Fibroblast of lung (primary cell): Measurements from ENCODE around the gene CCDC82. TPM values are rescaled to one million over a fixed set of nuclear protein-coding genes. Genes with fewer than 3 reads are reported as not detected.

Source experiments
- DNase-seq, 2 donors: peaks; one replicate each; pipeline versions ENCODE4 v3.0.0 to v3.0.0-alpha.2; 2010; ENCODE audit warnings: low read depth in 2 of 2
- H2AFZ ChIP-seq: 2 replicates; pipeline ENCODE4 v1.5.1; 2012; ENCODE audit warnings: low read length, control low read depth, inconsistent platforms
- H3K27ac ChIP-seq: 2 replicates; pipeline ENCODE4 v1.5.1; 2011; ENCODE audit warnings: low read length, control low read depth; ENCODE audit not compliant: insufficient read depth
- H3K27me3 ChIP-seq: 2 replicates; pipeline ENCODE4 v1.5.1; 2011; ENCODE audit warnings: mild to moderate bottlenecking, low read length; ENCODE audit not compliant: control insufficient read depth, insufficient read depth
- H3K36me3 ChIP-seq: 2 replicates; pipeline ENCODE4 v1.5.1; 2011; ENCODE audit warnings: low read length; ENCODE audit not compliant: control insufficient read depth, insufficient read depth
- H3K4me1 ChIP-seq: 2 replicates; pipeline ENCODE4 v1.5.1; 2011; ENCODE audit warnings: low read length; ENCODE audit not compliant: control insufficient read depth, insufficient read depth; ENCODE audit errors: extremely low read depth
- H3K4me2 ChIP-seq: 2 replicates; pipeline ENCODE4 v1.5.1; 2011; ENCODE audit warnings: low read length, control low read depth; ENCODE audit not compliant: insufficient read depth; ENCODE audit errors: extremely low read depth
- H3K4me3 ChIP-seq, 4 experiments: fragments of 200-600 bp in 1 of 4; sonication (generic) in 1 of 4; replicated peaks in 1 of 4; 2 replicates each; pipeline ENCODE4 v1.5.1; 2011 to 2016; ENCODE audit warnings: low read length in 4 of 4, low read depth in 3 of 4, mild to moderate bottlenecking in 3 of 4, control low read depth in 2 of 4, inconsistent platforms in 1 of 4, mixed read lengths in 1 of 4; ENCODE audit not compliant: insufficient read depth in 1 of 4; ENCODE audit errors: control extremely low read depth in 1 of 4
- H3K79me2 ChIP-seq: 2 replicates; pipeline ENCODE4 v1.5.1; 2012; ENCODE audit warnings: mild to moderate bottlenecking, low read length, inconsistent platforms; ENCODE audit not compliant: control insufficient read depth, insufficient read depth
- H3K9ac ChIP-seq: 2 replicates; pipeline ENCODE4 v1.5.1; 2011; ENCODE audit warnings: mild to moderate bottlenecking, low read length, control low read depth; ENCODE audit not compliant: insufficient read depth
- H3K9me3 ChIP-seq: 2 replicates; pipeline ENCODE4 v1.5.1; 2012; ENCODE audit warnings: low read depth, low read length; ENCODE audit not compliant: control insufficient read depth, insufficient read depth
- H4K20me1 ChIP-seq: 2 replicates; pipeline ENCODE4 v1.5.1; 2011; ENCODE audit warnings: low read length; ENCODE audit not compliant: control insufficient read depth, insufficient read depth; ENCODE audit errors: extremely low read depth
- EZH2 ChIP-seq: IDR thresholded peaks from 2 replicates; pipeline ENCODE4 v1.5.1; 2012; ENCODE audit warnings: low read length, control low read depth, mild to moderate bottlenecking; ENCODE audit errors: missing control alignments
- polyA plus RNA-seq, 2 donors: library from polyadenylated mRNA; depleted of rRNA in 1 of 2; stranded (reverse) in 1 of 2; unstranded in 1 of 2; fragments of >200 nt; gene quantifications; 2 replicates each; pipeline ENCODE4 v1.2.1, GENCODE V29; 2011 to 2012; ENCODE audit warnings: missing spikeins in 1 of 2
- total RNA-seq: library from RNA; depleted of rRNA; stranded (reverse); fragments of >200 nt; gene quantifications from 2 replicates; pipeline ENCODE4 v1.2.1, GENCODE V29; 2014
- TF ChIP-seq, protein P1 (sequence below), 2 donors: IDR thresholded peaks in 1 of 2; conservative IDR thresholded peaks in 1 of 2; 1 replicate in 1 of 2; 2 replicates in 1 of 2; pipeline ENCODE4 v1.5.1; 2011 to 2012; ENCODE audit warnings: low read length in 2 of 2, control low read depth in 1 of 2, inconsistent platforms in 1 of 2, low read depth in 1 of 2, mild to moderate bottlenecking in 1 of 2

The CCDC82 gene
- total and polyA plus RNA-seq, 2 donors (not counting 1 experiment from before 2014, with no cell fraction given): 14.2 to 19.5 TPM

GRCh38 chr11:96356848-96357247 is 32.9 kb downstream of the CCDC82 start:
- Histone ChIP-seq H3K36me3 (peaks cover 4% of the 10 kb centered on the region), H3K4me1 (no peaks in the 10 kb centered on the region), H3K4me2 (no peak overlapping the region), H3K4me3 (no peak overlapping the region), H2AFZ (no peak overlapping the region), H3K9ac (no peak overlapping the region), H4K20me1 (no peaks in the 10 kb centered on the region), H3K27me3 (no peaks in the 10 kb centered on the region), H3K27ac (no peak overlapping the region), H3K9me3 (no peaks in the 10 kb centered on the region), H3K79me2 (no peaks in the 10 kb centered on the region)
- DNase-seq: no peak
- TF ChIP-seq EZH2: no peak
- TF ChIP-seq, protein P1, sequence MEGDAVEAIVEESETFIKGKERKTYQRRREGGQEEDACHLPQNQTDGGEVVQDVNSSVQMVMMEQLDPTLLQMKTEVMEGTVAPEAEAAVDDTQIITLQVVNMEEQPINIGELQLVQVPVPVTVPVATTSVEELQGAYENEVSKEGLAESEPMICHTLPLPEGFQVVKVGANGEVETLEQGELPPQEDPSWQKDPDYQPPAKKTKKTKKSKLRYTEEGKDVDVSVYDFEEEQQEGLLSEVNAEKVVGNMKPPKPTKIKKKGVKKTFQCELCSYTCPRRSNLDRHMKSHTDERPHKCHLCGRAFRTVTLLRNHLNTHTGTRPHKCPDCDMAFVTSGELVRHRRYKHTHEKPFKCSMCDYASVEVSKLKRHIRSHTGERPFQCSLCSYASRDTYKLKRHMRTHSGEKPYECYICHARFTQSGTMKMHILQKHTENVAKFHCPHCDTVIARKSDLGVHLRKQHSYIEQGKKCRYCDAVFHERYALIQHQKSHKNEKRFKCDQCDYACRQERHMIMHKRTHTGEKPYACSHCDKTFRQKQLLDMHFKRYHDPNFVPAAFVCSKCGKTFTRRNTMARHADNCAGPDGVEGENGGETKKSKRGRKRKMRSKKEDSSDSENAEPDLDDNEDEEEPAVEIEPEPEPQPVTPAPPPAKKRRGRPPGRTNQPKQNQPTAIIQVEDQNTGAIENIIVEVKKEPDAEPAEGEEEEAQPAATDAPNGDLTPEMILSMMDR (conservative IDR thresholded peaks at IDR 0.05 in 1 of 2, IDR thresholded peaks at IDR 0.05 in 1 of 2; ENCODE audit: low read depth in 1 of 2, low read length in 2 of 2): no peak

DNA sequence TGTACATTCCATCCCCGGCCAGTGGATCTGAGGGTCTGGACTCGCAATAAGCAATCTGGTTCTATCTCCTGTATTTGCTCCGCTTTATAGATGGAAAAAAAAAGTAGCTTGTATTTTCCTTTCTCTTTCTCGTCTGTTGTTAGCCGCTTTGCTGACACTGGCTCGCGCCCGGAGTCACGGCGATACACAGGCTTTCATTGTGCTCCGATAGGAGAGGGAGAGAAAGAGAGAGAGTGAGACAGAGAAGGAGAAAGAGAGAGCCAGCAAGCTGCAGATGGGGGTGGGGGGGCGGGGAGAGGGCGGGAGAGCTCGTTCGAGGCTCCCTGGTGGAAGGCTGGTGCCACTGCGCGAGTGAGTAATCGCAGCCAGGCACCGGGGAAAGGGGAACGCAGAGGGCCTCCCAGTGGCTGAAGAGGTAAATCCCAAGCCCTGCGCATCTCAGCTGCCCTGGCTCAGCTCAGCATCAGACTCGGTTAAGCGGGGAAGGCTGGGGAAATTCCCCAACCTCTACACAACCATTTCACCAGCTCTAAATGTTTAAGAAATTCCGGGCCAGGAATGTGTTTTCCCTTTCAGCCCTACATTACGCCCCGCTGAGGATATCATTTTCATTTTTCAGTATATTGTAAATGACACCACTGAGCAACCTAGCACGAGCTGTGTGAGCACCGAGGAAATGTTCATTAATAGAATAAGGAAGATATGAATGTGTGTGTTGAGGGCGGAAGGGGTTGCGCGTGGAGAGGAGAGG is 46.6 kb downstream of the CCDC82 start, which contains the start of gene MAML2:
Gene MAML2, minus strand, starts transcription at position 235 of the 751 bp plus-strand sequence. CDS start 1,300 bp downstream, outside the sequence.
- DNase-seq: peak; percentile 91 to 92
- no peaks in the 10 kb centered on the region for H3K9me3 ChIP-seq
- peaks cover 5% of the 10 kb centered on the region for H3K4me1 ChIP-seq
- TF ChIP-seq, protein P1 (conservative IDR thresholded peaks at IDR 0.05 in 1 of 2, IDR thresholded peaks at IDR 0.05 in 1 of 2; ENCODE audit: low read depth in 1 of 2, low read length in 2 of 2): peak; percentile 88 to 94
- no peak for TF ChIP-seq EZH2
- peak within 1 kb of the TSS; percentile 72 for H3K9ac ChIP-seq
- H4K20me1 ChIP-seq: no peaks in the 10 kb centered on the region
- no peaks in the 10 kb centered on the region for H3K27me3 ChIP-seq
- H3K4me3 ChIP-seq: peak within 1 kb of the TSS; percentile 67 to 97 (median 90)
- H3K4me2 ChIP-seq: peak within 1 kb of the TSS; percentile 99
- peak within 1 kb of the TSS; percentile 50 for H2AFZ ChIP-seq
- peaks cover 48% of the 10 kb centered on the region for H3K79me2 ChIP-seq
- H3K27ac ChIP-seq: peak within 1 kb of the TSS; percentile 89
- H3K36me3 ChIP-seq: no peaks in the 10 kb centered on the region

DNA sequence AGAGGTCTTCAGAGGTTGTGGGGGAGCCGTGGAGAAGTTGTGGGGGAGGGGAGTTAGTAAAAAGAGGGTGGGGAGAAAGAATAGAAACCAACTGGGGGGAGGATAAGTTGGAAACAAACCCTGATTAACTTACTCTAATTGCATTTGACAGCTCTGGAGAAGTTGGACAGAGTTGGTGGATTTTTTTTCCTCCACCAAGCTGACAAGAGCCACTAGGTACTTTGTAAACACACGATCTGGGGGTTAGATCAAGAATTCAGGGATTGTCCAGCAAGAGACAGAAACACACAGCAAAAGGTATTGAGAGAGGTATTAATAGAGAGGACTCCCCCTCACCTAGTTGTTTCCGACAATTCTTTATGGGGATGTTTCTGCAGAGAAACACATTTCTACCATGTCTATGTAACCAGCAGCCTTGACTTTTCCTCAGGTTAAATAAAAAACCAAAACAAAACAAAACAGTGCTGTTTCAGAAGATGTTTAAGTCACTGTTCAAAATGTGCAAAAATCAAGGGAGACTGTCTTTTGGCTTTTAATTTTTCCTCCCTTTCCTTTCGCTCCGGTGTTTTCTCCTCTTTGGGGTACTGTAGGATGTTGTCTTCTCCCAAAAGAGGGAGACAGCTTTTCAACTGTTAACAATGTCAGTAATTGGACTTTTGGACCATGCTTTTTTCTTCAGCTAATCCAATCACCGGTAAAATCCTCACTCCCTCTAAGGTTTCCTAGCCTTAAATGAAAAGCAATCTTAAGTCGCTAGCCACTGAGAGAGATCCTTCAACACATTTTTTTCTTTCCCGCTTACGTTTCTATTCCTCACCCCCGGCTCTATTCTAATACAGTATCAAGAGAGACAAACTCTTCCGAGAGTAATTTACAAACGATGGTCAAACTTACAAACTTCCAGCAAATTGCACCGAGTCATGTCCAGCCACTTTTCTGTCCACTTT is 47.4 kb downstream of the CCDC82 start:
- Histone ChIP-seq H3K4me1 (peaks cover 7% of the 10 kb centered on the region), H2AFZ (peak overlapping the region; percentile 50), H3K4me3 (peak overlapping the region; percentile 67 to 97 (median 90)), H3K9me3 (no peaks in the 10 kb centered on the region), H3K9ac (peak overlapping the region; percentile 72), H3K36me3 (no peaks in the 10 kb centered on the region), H3K4me2 (peak overlapping the region; percentile 99), H3K79me2 (peaks cover 56% of the 10 kb centered on the region), H4K20me1 (no peaks in the 10 kb centered on the region), H3K27me3 (no peaks in the 10 kb centered on the region), H3K27ac (peak overlapping the region; percentile 89)
- TF ChIP-seq, protein P1 (conservative IDR thresholded peaks at IDR 0.05 in 1 of 2, IDR thresholded peaks at IDR 0.05 in 1 of 2; ENCODE audit: low read depth in 1 of 2, low read length in 2 of 2): no peak
- TF ChIP-seq EZH2: no peak
- peak; percentile 55 for DNase-seq
